Astrocyte of the cerebellum (primary cell): ENCODE data around the gene ANKRD29.

ENCODE experiments used
- DNase-seq: peaks from one replicate; pipeline ENCODE4 v3.0.0-alpha.2; 2011; ENCODE audit warnings: low read depth
- H3K4me3 ChIP-seq: 2 replicates; pipeline ENCODE4 v1.5.1; 2011; ENCODE audit warnings: mild to moderate bottlenecking, low read depth, low read length, moderate library complexity
- CTCF ChIP-seq: IDR thresholded peaks from 2 replicates; pipeline ENCODE4 v1.5.1; 2012; ENCODE audit warnings: low read length, low read depth, moderate library complexity, mild to moderate bottlenecking; ENCODE audit errors: missing control alignments
- in situ Hi-C: cut with HindIII; loops from 2 replicates; pipeline ENCODE4 v1.10.0; 2017; ENCODE audit warnings: low sequenced_read_pairs

ANKRD29 gene

GRCh38 chr18:23667114-23667513, 4.4 kb upstream of the ANKRD29 start:
- in situ Hi-C loops: no loop called here
- no peak for TF ChIP-seq CTCF
- no peak overlapping the region for H3K4me3 ChIP-seq
- no peak for DNase-seq

- in situ Hi-C loops: no loop called here
- TF ChIP-seq CTCF: no peak
- DNase-seq: no peak
- no peak overlapping the region for H3K4me3 ChIP-seq
Measured at GRCh38 chr18:23664674-23665073, 2.0 kb upstream of the ANKRD29 start.

GRCh38 chr18:23661735-23662308, 889 bp downstream of the ANKRD29 start:
- H3K4me3 ChIP-seq: peak overlapping the region; percentile 32
- TF ChIP-seq CTCF: no peak
- in situ Hi-C loops: no loop called here
- DNase-seq: no peak

GRCh38 chr18:23658285-23658684, 4.4 kb downstream of the ANKRD29 start:
- no peak for TF ChIP-seq CTCF
- DNase-seq: no peak
- in situ Hi-C loops: no loop called here
- no peak overlapping the region for H3K4me3 ChIP-seq

GRCh38 chr18:23652232-23652631, 10.5 kb downstream of the ANKRD29 start:
- DNase-seq: no peak
- H3K4me3 ChIP-seq: no peak overlapping the region
- in situ Hi-C loops: loop anchor here (5.0 kb wide), 1 partner anchor 50 kb away; no protein-coding TSS in a partner anchor
- TF ChIP-seq CTCF: no peak

- no peak for TF ChIP-seq CTCF
- H3K4me3 ChIP-seq: no peak overlapping the region
- in situ Hi-C loops: loop anchor here (5.0 kb wide), 1 partner anchor 51 kb away; no protein-coding TSS in a partner anchor
- peak; percentile 66 for DNase-seq
Measured at GRCh38 chr18:23650968-23651927, 11.5 kb downstream of the ANKRD29 start.
